ENCODE data around the gene PYGO2. TPM values are rescaled to one million over a fixed set of nuclear protein-coding genes. Genes with fewer than 3 reads are reported as not detected.

PYGO2 gene
- total and polyA plus RNA-seq, 2 of the 8 experiments (the other 6 are each of a cell fraction or from before 2014, with no cell fraction given) = 31.0 to 31.6 TPM

DNA sequence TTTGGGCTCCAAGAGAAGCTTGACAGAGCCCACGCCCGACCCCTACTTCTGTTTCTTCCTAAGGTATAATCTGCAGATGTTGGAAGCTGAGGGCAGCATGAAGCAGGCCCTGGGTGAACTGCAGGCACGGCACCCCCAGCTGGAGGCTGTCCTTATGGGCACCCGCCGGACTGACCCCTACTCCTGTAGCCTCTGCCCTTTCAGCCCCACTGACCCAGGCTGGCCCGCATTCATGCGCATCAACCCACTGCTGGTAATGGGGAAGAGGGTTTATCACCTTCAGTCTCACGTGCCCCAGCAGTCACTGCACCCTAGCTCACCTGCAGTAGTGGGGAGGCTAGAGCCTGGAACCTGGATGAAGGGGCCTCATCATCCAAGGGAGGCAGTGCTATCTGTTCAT lies 28.7 kb upstream of the PYGO2 start:
- H2BK5ac ChIP-seq (ENCODE audit: low read depth, low read length) = no peak overlapping the region
- FAIRE-seq = no peak
- H2BK120ac ChIP-seq (replicated peaks; ENCODE audit: low read depth, low read length) = no peak overlapping the region
- peaks cover 0 to 7% (median 3%) of the 10 kb centered on the region in 4 experiments; a peak in 3 of 7 replicates for H3K4me1 ChIP-seq (replicated peaks in 1 of 4; ENCODE audit: control insufficient read depth in 3 of 4, insufficient read depth in 4 of 4, low read length in 3 of 4)
- peaks cover 13 to 47% (median 35%) of the 10 kb centered on the region in 4 experiments for H3K36me3 ChIP-seq (ENCODE audit: control insufficient read depth in 2 of 4, insufficient read depth in 4 of 4, low read length in 3 of 4)
- no peak overlapping the region for H2AFZ ChIP-seq (ENCODE audit: low read length)
- peak; percentile 30; the same call in 1 of the 2 replicates for TF ChIP-seq POLR2AphosphoS5 (IDR thresholded peaks at IDR 0.05; ENCODE audit: low read depth, low read length)
- no peak for TF ChIP-seq CREB1 (IDR thresholded peaks at IDR 0.05)
- TF ChIP-seq POLR2A (IDR thresholded peaks at IDR 0.05; ENCODE audit: control extremely low read depth in 1 of 2, low read depth in 2 of 2, low read length in 2 of 2) = peak in 1 of 2 experiments; percentile 58; a peak in 2 of 3 replicates
- H2AK5ac ChIP-seq (ENCODE audit: low read depth, low read length) = no peak overlapping the region
- H2BK12ac ChIP-seq (ENCODE audit: low read depth, low read length) = no peak overlapping the region
- CTCF ChIA-PET (ENCODE audit: partially characterized antibody) = interaction anchor here (0.9 to 2.0 kb wide), 5 partner anchors 13 to 84 kb away, joined by 3 to 8 read pairs (median 3); partner anchors contain the start of gene SHC1
- no peak overlapping the region for H3K27ac ChIP-seq (ENCODE audit: low read depth, low read length)
- H3K27me3 ChIP-seq (replicated peaks in 1 of 4; ENCODE audit: control insufficient read depth in 3 of 4, extremely low read depth in 1 of 4, insufficient read depth in 3 of 4, low read length in 3 of 4) = no peaks in the 10 kb centered on the region
- no peak overlapping the region for H3K4me2 ChIP-seq (ENCODE audit: insufficient read depth in 1 of 2, low read depth in 2 of 2, low read length in 2 of 2)
- H3K23me2 ChIP-seq (ENCODE audit: low read depth, low read length) = no peaks in the 10 kb centered on the region; the same call in 1 of the 2 replicates
- H3K56ac ChIP-seq (replicated peaks; ENCODE audit: insufficient read length, low read depth, low read length) = no peak overlapping the region
- H3K79me1 ChIP-seq (ENCODE audit: low read depth, low read length) = peaks cover 4% of the 10 kb centered on the region; the same call in 1 of the 2 replicates
- no peak overlapping the region for H3K4me3 ChIP-seq (ENCODE audit: extremely low read depth in 1 of 4, insufficient read depth in 2 of 4, low read depth in 3 of 4, low read length in 4 of 4)
- no peak for DNase-seq (ENCODE audit: low read depth in 1 of 2, low spot score in 2 of 2)
- H3K14ac ChIP-seq (ENCODE audit: insufficient read length) = no peak overlapping the region
- H3K23ac ChIP-seq (ENCODE audit: insufficient read length) = no peak overlapping the region
- peaks cover 0 to 32% of the 10 kb centered on the region in 2 experiments; a peak in 3 of 4 replicates for H3K79me2 ChIP-seq (ENCODE audit: control insufficient read depth in 1 of 2, insufficient read depth in 2 of 2, low read length in 2 of 2)
- H3K9me3 ChIP-seq (ENCODE audit: insufficient read depth in 2 of 2, low read depth in 1 of 2, low read length in 1 of 2) = no peaks in the 10 kb centered on the region
- H2BK20ac ChIP-seq (ENCODE audit: low read length) = no peak overlapping the region
- no peak overlapping the region for H2BK15ac ChIP-seq (ENCODE audit: low read length)
- POLR2A ChIA-PET (ENCODE audit: partially characterized antibody) = interaction anchor here (1.2 to 42.8 kb wide), 4 partner anchors 5 to 54 kb away, joined by 3 to 702 read pairs (median 682); partner anchors contain the start of genes CKS1B, FLAD1, LENEP and PBXIP1
- no peak overlapping the region for H4K91ac ChIP-seq (replicated peaks; ENCODE audit: insufficient read length, low read length)
- H4K5ac ChIP-seq (ENCODE audit: insufficient read length, low read depth, low read length) = no peak overlapping the region
- H3K9ac ChIP-seq (replicated peaks in 1 of 4; ENCODE audit: extremely low read depth in 1 of 4, low read depth in 3 of 4, low read length in 3 of 4) = no peak overlapping the region
- H3K18ac ChIP-seq (ENCODE audit: extremely low read depth, low read length) = no peak overlapping the region
- no peak overlapping the region for H3K4ac ChIP-seq (replicated peaks; ENCODE audit: insufficient read length, low read depth, low read length)
- WGBS, 2 experiments (ENCODE audit: extremely low coverage in 1 of 2, insufficient coverage in 1 of 2, insufficient read length in 1 of 2, insufficient replicate concordance in 2 of 2, low coverage in 1 of 2, low lambda C conversion rate in 2 of 2, missing lambda C conversion rate in 1 of 2) = 96% methylated on average over 8 of the region's 8 CpGs; no CpG with 5 or more reads in 1 of the 2 experiments
- peaks cover 15 to 22% of the 10 kb centered on the region in 2 experiments for H4K20me1 ChIP-seq (replicated peaks in 1 of 2; ENCODE audit: control insufficient read depth in 1 of 2, insufficient read depth in 2 of 2, low read length in 2 of 2)
- H4K8ac ChIP-seq (ENCODE audit: extremely low read depth, insufficient read depth, low read length) = peak overlapping the region; percentile 37; the same call in 1 of the 2 replicates

Measured in H1 (cell line).